Stimulated activated CD4-positive, alpha-beta T cell treated with anti-CD3 and anti-CD28 coated beads, Interleukin-1b, Interleukin-23, amount 100 ng/mL, for 4 hours (primary cell): ENCODE data around the gene MACIR.
"Not testable (repeated sequence)": the region's sequence is repeated elsewhere in the genome, so short reads cannot be mapped to it uniquely, and the experiment has no call there.

Source experiments
- DNase-seq, 2 donors: peaks; one replicate each; pipeline ENCODE4 v3.0.0-alpha.2; 2020; ENCODE audit warnings: low read depth in 2 of 2

Gene MACIR, protein sequence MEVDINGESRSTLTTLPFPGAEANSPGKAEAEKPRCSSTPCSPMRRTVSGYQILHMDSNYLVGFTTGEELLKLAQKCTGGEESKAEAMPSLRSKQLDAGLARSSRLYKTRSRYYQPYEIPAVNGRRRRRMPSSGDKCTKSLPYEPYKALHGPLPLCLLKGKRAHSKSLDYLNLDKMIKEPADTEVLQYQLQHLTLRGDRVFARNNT

DNA sequence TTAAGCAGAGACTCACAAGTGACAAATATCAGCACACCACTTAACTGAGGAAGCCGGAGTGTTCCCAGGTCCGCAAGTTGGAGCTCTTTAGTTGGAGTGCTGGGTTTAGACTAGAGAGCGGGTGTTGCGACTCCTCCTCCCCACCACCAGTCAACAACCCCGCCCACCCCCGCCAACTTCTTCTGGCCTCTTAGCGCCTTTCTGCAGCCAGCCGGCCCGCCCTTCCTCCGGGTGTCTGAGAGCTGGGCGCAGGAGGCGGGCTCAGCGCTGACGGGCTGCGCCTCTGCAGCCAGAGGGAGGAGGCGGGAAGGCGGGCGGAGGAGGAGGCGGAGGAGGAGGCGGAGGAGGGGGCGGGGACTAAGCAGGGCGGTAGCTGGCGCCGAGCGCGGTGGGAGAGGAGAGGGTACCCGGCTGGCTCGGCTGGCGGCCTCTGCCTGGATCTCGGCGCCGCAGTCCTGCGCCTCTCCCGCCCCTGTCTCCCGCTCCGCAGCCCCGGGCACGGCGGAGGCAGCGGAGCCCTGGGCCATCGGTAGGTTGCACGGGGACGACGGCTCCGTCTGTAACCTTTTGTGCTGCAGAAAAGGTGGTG lies at the start of gene MACIR:
Gene MACIR (plus strand): TSS at position 396 of the 589 bp plus-strand sequence. CDS start 17,157 bp downstream, outside the sequence.
- peak; percentile 84 to 90 for DNase-seq

DNA sequence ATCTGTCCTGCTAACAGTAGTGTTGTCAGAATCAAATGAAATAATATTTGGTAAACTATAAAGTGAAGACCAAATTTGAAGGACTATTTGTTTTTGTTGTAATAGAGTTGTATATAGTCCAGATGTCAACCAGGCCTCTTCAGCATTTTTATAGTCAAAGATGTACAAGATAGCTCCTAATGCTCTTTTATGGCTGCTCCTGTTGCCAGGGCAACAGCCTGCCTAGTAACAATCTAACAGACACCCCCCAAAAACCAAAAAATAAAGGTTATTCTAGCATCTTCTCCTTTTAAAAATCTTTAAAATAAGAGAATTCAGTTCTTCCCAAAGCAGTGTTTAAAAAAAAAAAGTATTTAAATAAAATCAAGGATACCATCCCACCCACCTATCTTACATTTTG lies 49.5 kb upstream of the MACIR start:
- DNase-seq: no peak

- no peak for DNase-seq
Observed at GRCh38 chr5:103210952-103211351, 47.6 kb upstream of the MACIR start.

DNA sequence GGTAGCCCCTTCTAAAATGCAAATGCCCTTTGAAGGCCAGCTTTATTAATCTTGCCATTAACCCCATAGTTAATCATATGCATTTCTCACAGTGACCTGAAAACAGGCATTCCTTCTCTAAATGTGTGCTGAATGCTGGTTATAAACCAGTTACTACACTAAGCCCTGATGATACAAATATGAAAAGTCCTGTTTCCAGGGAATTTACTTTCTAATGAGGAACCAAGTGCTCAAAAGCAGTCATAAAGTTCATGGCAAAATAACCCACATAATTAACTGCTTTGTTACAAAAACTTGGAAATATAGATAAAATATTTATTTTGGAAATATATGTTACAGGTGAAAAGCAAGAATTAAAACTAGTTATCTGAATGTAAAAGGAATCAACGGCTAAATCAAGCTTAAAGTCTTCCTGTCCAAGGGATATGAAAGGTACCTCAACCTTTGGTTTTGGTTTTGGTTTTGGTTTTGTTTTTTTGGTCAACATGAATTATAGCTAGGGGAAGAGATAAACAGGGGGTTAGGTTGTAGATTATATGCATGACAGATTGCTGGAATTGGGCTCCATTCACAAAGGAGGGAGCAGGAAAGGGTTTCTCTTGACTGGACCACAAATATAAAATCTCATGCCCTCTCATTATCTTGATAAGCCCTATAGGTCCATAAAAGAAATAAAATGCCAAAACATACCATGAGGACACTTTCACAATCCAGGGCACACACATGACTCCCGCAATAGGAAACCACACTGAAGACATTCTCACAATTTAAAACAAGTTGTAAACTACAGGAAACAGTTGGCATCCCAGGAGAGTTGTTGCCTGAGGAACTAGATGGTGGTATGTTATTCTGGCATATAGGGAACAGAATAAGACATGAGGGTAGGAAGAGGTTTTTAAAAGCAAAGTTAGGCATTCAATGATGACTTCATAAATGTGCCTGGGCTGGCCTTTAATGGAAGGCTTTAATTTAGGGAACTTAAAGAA lies 46.7 kb upstream of the MACIR start:
- no peak for DNase-seq

GRCh38 chr5:103216137-103216536 lies 42.4 kb upstream of the MACIR start:
- DNase-seq: no peak

GRCh38 chr5:103216697-103217096 lies 41.9 kb upstream of the MACIR start:
- DNase-seq: no peak

- DNase-seq: no peak
Observed at GRCh38 chr5:103217101-103217500, 41.5 kb upstream of the MACIR start.

GRCh38 chr5:103218164-103218563 lies 40.4 kb upstream of the MACIR start:
- no peak for DNase-seq

DNA sequence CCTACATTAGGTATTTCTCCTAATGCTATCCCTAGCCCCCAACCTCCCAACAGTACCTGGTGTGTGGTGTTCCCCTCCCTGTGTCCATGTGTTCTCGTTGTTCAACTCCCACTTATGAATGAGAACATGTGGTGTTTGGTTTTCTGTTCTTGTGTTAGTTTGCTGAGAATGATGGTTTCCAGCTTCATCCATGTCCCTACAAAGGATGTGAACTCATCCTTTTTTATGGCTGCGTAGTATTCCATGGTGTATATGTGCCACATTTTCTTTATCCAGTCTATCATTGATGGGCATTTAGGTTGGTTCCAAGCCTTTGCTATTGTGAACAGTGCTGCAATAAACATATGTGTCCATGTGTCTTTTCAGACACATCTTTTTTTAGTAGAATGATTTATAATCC lies 39.5 kb upstream of the MACIR start:
- DNase-seq: not testable (repeated sequence)

GRCh38 chr5:103223031-103223955 lies 35.3 kb upstream of the MACIR start:
- no peak for DNase-seq

DNA sequence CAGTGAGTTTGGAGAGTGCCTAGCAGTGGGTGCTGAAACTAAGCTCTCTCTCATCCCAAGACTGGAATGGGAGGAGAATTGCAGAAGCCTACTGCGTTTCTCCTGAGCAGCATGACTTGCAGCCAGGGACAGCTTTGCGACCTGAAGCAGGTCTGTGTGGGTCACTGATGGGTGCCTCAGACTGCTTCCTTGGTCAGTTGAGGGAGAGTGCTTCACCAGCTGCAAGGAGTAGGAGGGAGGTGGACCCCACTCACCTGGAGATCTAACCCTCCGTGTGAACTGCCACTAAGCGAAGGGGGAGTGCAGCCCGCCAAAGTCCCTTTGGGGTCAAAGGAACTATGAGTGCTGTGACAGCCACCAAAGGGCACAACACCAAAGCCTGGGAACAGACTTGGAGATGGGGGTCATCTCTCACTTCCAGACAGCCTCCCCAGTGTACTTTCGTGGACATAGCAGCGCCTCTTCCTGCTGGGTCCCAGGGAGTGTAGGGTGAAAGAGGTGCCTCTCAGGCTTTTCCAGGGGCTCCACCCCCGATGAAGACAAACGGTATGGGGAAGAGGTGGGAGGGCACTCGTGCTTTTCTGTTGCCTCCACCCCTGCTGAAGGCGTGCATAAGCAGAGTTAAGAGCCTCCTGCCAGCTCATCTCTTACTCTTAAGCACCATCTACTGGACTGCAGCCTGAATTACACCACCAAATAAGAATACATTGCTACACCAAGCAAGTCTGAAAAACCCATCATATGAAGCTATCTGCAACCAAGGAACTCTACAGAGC lies 34.3 kb upstream of the MACIR start:
- peak; percentile 1 to 12 for DNase-seq

DNA sequence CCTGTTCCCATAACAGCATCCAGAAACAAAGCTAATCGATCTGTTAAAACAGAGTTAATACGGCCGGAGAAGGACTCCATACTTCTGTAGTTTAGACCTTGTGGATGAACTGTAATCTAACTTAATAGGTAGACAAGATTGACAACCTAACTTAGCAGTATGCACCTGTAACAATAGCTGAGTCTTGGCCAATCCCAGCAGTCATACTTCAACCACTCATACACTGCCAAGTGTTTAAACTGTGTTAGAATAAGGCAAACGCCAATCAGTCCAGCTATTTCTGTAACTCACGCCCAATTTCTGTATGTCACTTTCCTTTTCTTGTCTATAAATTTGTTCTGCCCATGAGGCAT lies 33.7 kb upstream of the MACIR start:
- no peak for DNase-seq

GRCh38 chr5:103228061-103228460 lies 30.5 kb upstream of the MACIR start:
- DNase-seq: no peak

- no peak for DNase-seq
Observed at GRCh38 chr5:103228588-103228987, 30.0 kb upstream of the MACIR start.

DNA sequence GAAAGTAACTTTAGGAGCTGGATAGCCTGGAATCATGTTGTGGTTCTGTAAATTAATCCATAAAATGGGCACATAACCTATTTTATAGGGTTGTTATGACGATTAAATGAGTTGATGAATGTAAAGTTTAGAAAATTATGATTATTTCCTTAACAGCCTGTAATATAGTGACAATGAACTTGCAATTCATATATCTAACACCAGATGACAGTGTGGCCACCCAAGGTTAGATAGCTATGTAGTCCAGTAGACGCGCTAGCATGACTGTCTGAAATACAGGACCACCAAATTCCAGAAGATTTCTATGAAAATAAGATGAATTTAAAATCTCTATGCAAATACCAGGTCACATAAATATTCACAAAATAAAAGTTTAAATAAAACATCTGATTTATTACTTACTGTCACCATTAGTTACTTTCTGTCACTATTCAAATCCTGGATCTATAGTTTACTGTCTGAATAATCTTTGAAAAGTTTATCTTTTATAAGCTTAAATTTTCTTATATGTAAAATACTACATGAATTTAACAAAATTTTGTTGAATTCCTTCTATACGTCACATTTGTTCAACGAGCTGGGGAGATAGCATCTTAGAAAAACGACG lies 26.1 kb upstream of the MACIR start:
- DNase-seq: peak in 1 of 2 donors; percentile 5

DNA sequence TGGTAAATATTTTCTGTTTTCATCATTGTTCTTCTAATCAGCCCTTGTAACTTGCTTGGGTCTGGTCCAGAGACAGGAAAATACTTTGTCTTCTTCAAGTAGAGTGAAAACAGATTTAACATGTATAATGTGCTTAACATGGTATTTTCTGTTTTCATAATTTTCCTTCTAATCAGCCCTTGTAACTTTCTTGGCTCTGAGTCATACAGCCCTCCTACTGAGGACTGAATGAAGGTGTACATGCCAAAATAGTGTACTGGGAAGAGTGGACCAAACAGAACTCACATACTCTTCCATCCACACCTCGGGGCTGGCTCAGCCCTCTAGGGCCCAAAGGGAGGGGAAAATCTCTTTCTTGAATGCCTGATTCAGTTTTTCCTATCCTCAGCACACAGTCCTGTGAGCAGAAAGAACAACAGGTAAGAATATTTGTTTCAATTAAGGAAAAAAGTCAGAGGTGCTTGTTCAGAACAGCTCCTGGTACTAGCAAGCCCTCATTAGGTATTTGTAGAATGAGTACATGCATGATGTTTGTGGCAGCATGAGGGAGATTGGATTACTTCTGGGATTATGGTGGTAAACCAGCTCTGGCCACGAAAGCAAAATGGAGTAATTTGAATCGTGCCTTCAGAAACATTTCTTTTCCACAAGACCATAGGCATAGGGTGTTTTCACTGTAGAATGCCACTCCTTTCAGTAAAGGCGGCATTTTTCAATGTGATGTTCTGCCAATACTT lies 24.2 kb upstream of the MACIR start:
- no peak for DNase-seq

- no peak for DNase-seq
Observed at GRCh38 chr5:103235891-103236290, 22.7 kb upstream of the MACIR start.

- no peak for DNase-seq
Observed at GRCh38 chr5:103237778-103238177, 20.8 kb upstream of the MACIR start.

DNA sequence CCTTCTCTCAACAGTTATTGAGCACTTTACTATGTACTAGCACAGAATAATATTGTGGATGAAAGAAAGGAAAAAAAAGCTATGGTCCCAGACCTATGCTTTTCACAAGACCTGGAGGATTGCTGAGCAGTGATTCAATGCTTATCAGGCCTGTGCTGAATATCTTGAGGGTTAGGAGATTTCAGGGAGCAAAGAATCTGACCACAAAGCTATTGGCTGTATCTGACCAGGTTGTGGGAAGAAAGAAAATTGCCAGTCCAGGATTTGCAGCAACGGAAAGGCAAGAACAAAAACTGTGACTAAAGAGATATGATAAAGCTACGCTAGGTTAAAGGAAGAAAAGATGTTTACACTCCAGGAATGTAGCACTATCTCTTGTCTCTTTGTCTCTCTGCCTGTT lies 14.9 kb upstream of the MACIR start:
- DNase-seq: no peak

- no peak for DNase-seq
Observed at GRCh38 chr5:103244398-103244797, 14.2 kb upstream of the MACIR start.
